Esophagus muscularis mucosa (tissue), 4 donors: ENCODE measurements around the gene IER5. TPM values are rescaled to one million over a fixed set of nuclear protein-coding genes. Genes with fewer than 3 reads are reported as not detected.

Experiments used
- DNase-seq: peaks from one replicate; pipeline ENCODE4 v3.0.0-alpha.2; 2017; ENCODE audit errors: extremely low spot score
- H3K27ac ChIP-seq, 4 donors: fragments of 200-600 bp; sonication (generic); replicated peaks in 1 of 4; 1 replicate in 3 of 4; 2 replicates in 1 of 4; pipeline ENCODE4 v1.5.1; 2016 to 2019; ENCODE audit warnings: mild to moderate bottlenecking in 1 of 4
- H3K27me3 ChIP-seq, 4 donors: fragments of 200-600 bp; sonication (generic); one replicate each; pipeline versions ENCODE4 v1.5.1 to v1.6.0; 2016 to 2019
- H3K36me3 ChIP-seq, 4 donors: fragments of 200-600 bp; sonication (generic); one replicate each; pipeline ENCODE4 v1.5.1; 2016 to 2019
- H3K4me1 ChIP-seq, 4 donors: fragments of 200-600 bp; sonication (generic); one replicate each; pipeline ENCODE4 v1.5.1; 2016 to 2019
- H3K4me3 ChIP-seq, 4 donors: fragments of 200-600 bp; sonication (generic); 1 replicate in 2 of 4; 2 replicates in 2 of 4; pipeline ENCODE4 v1.5.1; 2016 to 2019; ENCODE audit warnings: mild to moderate bottlenecking in 4 of 4, moderate library complexity in 1 of 4
- H3K9me3 ChIP-seq, 4 donors: fragments of 200-600 bp; sonication (generic); 1 replicate in 3 of 4; 2 replicates in 1 of 4; pipeline ENCODE4 v1.5.1; 2016 to 2019
- CTCF ChIP-seq, 3 experiments: fragments of 200-600 bp in 2 of 3; fragments of 450-650 bp in 1 of 3; sonication (generic) in 2 of 3; IDR thresholded peaks; one replicate each; pipeline ENCODE4 v1.5.1; 2017 to 2019; ENCODE audit warnings: antibody characterized with exemption in 3 of 3, mild to moderate bottlenecking in 2 of 3, moderate library complexity in 1 of 3
- EP300 ChIP-seq: sonication (generic); formaldehyde crosslinking; IDR thresholded peaks from one replicate; pipeline ENCODE4 v1.6.1; 2017; ENCODE audit warnings: antibody characterized with exemption
- POLR2A ChIP-seq: fragments of 450-650 bp; IDR thresholded peaks from one replicate; pipeline ENCODE4 v1.6.1; 2017; ENCODE audit warnings: antibody characterized with exemption, moderate library complexity, mild to moderate bottlenecking, low read depth
- POLR2AphosphoS5 ChIP-seq, 2 donors: sonication (generic); formaldehyde crosslinking; IDR thresholded peaks; one replicate each; pipeline ENCODE4 v1.6.1; 2017; ENCODE audit warnings: antibody characterized with exemption in 2 of 2
- WGBS: methylation state at CpG from one replicate; pipeline ENCODE4 v1.1.5; 2018; 5-methylcytosine and 5-hydroxymethylcytosine counted together
- intact Hi-C: fragments of 100-400 bp; cut with DNase I; formaldehyde crosslinking; loops from one replicate; pipeline ENCODE4 v1.15.1; 2023
- total RNA-seq, 4 donors: library from RNA; depleted of rRNA; stranded (reverse); fragments of >200 nt; gene quantifications; one replicate each; pipeline versions ENCODE4 v1.1.0 to v1.2.1, GENCODE V29; 2016

The IER5 gene
- total RNA-seq, 4 donors from 2014 or later, result 14.5 to 22.0 (median 16.7) TPM

- intact Hi-C loops, result no loop called here
- Histone ChIP-seq H3K27me3 (no peaks in the 10 kb centered on the region), H3K9me3 (no peaks in the 10 kb centered on the region), H3K4me3 (no peak overlapping the region), H3K27ac (peak overlapping the region in 2 of 4 donors; percentile 20 to 30), H3K36me3 (no peaks in the 10 kb centered on the region), H3K4me1 (peaks cover 48 to 84% (median 75%) of the 10 kb centered on the region in 4 donors)
- DNase-seq, result no peak
- TF ChIP-seq POLR2AphosphoS5 (IDR thresholded peaks at IDR 0.05) (no peak), CTCF (IDR thresholded peaks at IDR 0.05) (no peak), EP300 (no peak), POLR2A (no peak)
- 65% methylated on average over 10 of the region's 10 CpGs for WGBS
These were observed 11.8 kb downstream of the IER5 start for GRCh38 chr1:181100015-181100905.

GRCh38 chr1:181100934-181101333 lies 12.4 kb downstream of the IER5 start:
- intact Hi-C loops, result no loop called here
- Histone ChIP-seq H3K9me3 (no peaks in the 10 kb centered on the region), H3K27ac (no peak overlapping the region), H3K4me3 (no peak overlapping the region), H3K27me3 (no peaks in the 10 kb centered on the region), H3K4me1 (peaks cover 46 to 83% (median 73%) of the 10 kb centered on the region in 4 donors), H3K36me3 (no peaks in the 10 kb centered on the region)
- DNase-seq, result no peak
- TF ChIP-seq POLR2A (no peak), EP300 (no peak), POLR2AphosphoS5 (IDR thresholded peaks at IDR 0.05) (no peak), CTCF (IDR thresholded peaks at IDR 0.05) (no peak)
- WGBS, result 95% methylated on average over 4 of the region's 4 CpGs

- 56% methylated on average over 9 of the region's 9 CpGs for WGBS
- TF ChIP-seq POLR2AphosphoS5 (IDR thresholded peaks at IDR 0.05) (no peak), CTCF (IDR thresholded peaks at IDR 0.05) (no peak), EP300 (no peak), POLR2A (no peak)
- intact Hi-C loops, result no loop called here
These were observed 13.2 kb downstream of the IER5 start for GRCh38 chr1:181101581-181102226.

GRCh38 chr1:181102841-181103240 lies 14.3 kb downstream of the IER5 start:
- DNase-seq, result no peak
- intact Hi-C loops, result no loop called here
- Histone ChIP-seq H3K27ac (no peak overlapping the region), H3K4me3 (no peak overlapping the region), H3K9me3 (no peaks in the 10 kb centered on the region), H3K4me1 (peaks cover 40 to 84% (median 71%) of the 10 kb centered on the region in 4 donors), H3K27me3 (no peaks in the 10 kb centered on the region), H3K36me3 (no peaks in the 10 kb centered on the region)
- TF ChIP-seq EP300 (no peak), CTCF (IDR thresholded peaks at IDR 0.05) (no peak), POLR2AphosphoS5 (IDR thresholded peaks at IDR 0.05) (no peak), POLR2A (no peak)

More at GRCh38 chr1:181101581-181102226, 13.2 kb downstream of the IER5 start:
- Histone ChIP-seq H3K27ac (no peak overlapping the region), H3K4me3 (no peak overlapping the region), H3K36me3 (no peaks in the 10 kb centered on the region), H3K4me1 (peaks cover 44 to 83% (median 73%) of the 10 kb centered on the region in 4 donors), H3K9me3 (no peaks in the 10 kb centered on the region), H3K27me3 (no peaks in the 10 kb centered on the region)
- DNase-seq, result no peak
